Measurements from ENCODE around the gene LZTS2. TPM values are rescaled to one million over a fixed set of nuclear protein-coding genes. Genes with fewer than 3 reads are reported as not detected.
A peak's percentile ranks its signal among the peaks of the same experiment; 100 is the strongest.

The LZTS2 gene
- total and polyA plus RNA-seq, 10 of the 15 experiments (the other 5 are each of a cell fraction or from before 2014, with no cell fraction given) = 0.08 to 13.4 (median 7.2) TPM

DNA sequence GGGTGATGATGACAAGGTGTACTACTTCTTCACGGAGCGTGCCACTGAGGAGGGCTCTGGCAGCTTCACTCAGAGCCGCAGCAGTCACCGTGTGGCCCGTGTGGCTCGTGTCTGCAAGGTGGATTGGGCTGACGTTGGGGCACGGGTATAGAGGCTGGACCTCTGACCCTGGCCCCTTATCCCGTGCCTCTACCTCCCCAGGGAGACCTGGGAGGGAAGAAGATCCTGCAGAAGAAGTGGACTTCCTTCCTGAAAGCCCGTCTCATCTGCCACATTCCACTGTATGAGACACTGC, 20.8 kb upstream of the LZTS2 start:
- ChIA-PET POLR2A (no interaction called here), RAD21 (ENCODE audit: unreplicated experiment) (no interaction called here), CTCF (no interaction called here), SMC1A (ENCODE audit: uncharacterized antibody, unreplicated experiment) (no interaction called here)
- BruUV-seq (replicated peaks) = no TSS peak
- in situ Hi-C loops (cut with MboI) (no loop called here), intact Hi-C loops (cut with micrococcal nuclease; ENCODE audit: unreplicated experiment) (no loop called here)
- no peak overlapping the region for H3K4me2 ChIP-seq (ENCODE audit: control insufficient read depth, insufficient read depth)
- no peaks in the 10 kb centered on the region for H3K4me1 ChIP-seq (ENCODE audit: control insufficient read depth, insufficient read depth, low read length)
- no peak overlapping the region for H3K27ac ChIP-seq (ENCODE audit: control insufficient read depth, insufficient read depth)
- H3K9ac ChIP-seq (ENCODE audit: control insufficient read depth, insufficient read depth, low read length) = no peak overlapping the region
- no peaks in the 10 kb centered on the region for H3K27me3 ChIP-seq (replicated peaks in 1 of 2; ENCODE audit: control insufficient read depth in 2 of 2, insufficient read depth in 2 of 2, low read length in 1 of 2)
- 75% methylated on average over 10 of the region's 10 CpGs for WGBS (ENCODE audit: insufficient coverage, insufficient replicate concordance, low lambda C conversion rate, missing lambda C conversion rate)
- H2AFZ ChIP-seq (ENCODE audit: control insufficient read depth, low read depth, low read length) = no peak overlapping the region
- H3K79me2 ChIP-seq (ENCODE audit: control insufficient read depth, insufficient read depth, low read length) = no peaks in the 10 kb centered on the region
- DNase-seq (ENCODE audit: low read depth, low spot score) (no peak), FAIRE-seq (no peak), ATAC-seq (no peak)
- TF ChIP-seq SUPT20H (IDR thresholded peaks at IDR 0.05; ENCODE audit: borderline replicate concordance, control insufficient read depth, low read depth, low read length) = no peak
- TF ChIP-seq POLR2A (IDR thresholded peaks at IDR 0.05; ENCODE audit: low read depth, low read length) = peak; percentile 22; the same call in 1 of the 2 replicates
- no peak for TF ChIP-seq BHLHE40 (IDR thresholded peaks at IDR 0.05; ENCODE audit: borderline replicate concordance in 1 of 2, low read depth in 2 of 2, low read length in 1 of 2)
- no peaks in the 10 kb centered on the region for H4K20me1 ChIP-seq (ENCODE audit: control insufficient read depth, insufficient read depth)
- peaks cover 0 to 3% of the 10 kb centered on the region in 2 experiments; a peak in 2 of 4 replicates for H3K36me3 ChIP-seq (ENCODE audit: control insufficient read depth in 2 of 2, insufficient read depth in 2 of 2, low read length in 1 of 2)
- H3K4me3 ChIP-seq = no peak overlapping the region
- H3K9me3 ChIP-seq (replicated peaks; ENCODE audit: control insufficient read depth, insufficient read depth, low read length) = no peaks in the 10 kb centered on the region

- H3K36me3 ChIP-seq (ENCODE audit: control insufficient read depth in 2 of 2, insufficient read depth in 2 of 2, low read length in 1 of 2) = peaks cover 0 to 3% of the 10 kb centered on the region in 2 experiments; a peak in 2 of 4 replicates
- no peaks in the 10 kb centered on the region for H4K20me1 ChIP-seq (ENCODE audit: control insufficient read depth, insufficient read depth)
- FAIRE-seq (no peak), DNase-seq (ENCODE audit: low read depth, low spot score) (no peak), ATAC-seq (no peak)
- H3K4me1 ChIP-seq (ENCODE audit: control insufficient read depth, insufficient read depth, low read length) = no peaks in the 10 kb centered on the region
- intact Hi-C loops (cut with micrococcal nuclease; ENCODE audit: unreplicated experiment) (no loop called here), in situ Hi-C loops (cut with MboI) (no loop called here)
- ChIA-PET RAD21 (ENCODE audit: unreplicated experiment) (no interaction called here), SMC1A (ENCODE audit: uncharacterized antibody, unreplicated experiment) (no interaction called here), POLR2A (interaction anchor here (0.5 kb wide), 1 partner anchor 536 kb away, joined by 3 read pairs; no protein-coding TSS in a partner anchor), CTCF (no interaction called here)
- no peak overlapping the region for H3K4me2 ChIP-seq (ENCODE audit: control insufficient read depth, insufficient read depth)
- no peak overlapping the region for H2AFZ ChIP-seq (ENCODE audit: control insufficient read depth, low read depth, low read length)
- H3K27ac ChIP-seq (ENCODE audit: control insufficient read depth, insufficient read depth) = no peak overlapping the region
- H3K9ac ChIP-seq (ENCODE audit: control insufficient read depth, insufficient read depth, low read length) = no peak overlapping the region
- H3K4me3 ChIP-seq = no peak overlapping the region
- TF ChIP-seq NR2C1 (IDR thresholded peaks at IDR 0.05) (no peak), NR2C2 (IDR thresholded peaks at IDR 0.05; ENCODE audit: borderline replicate concordance, control insufficient read depth, insufficient read length, low read depth) (no peak), RCOR1 (conservative IDR thresholded peaks at IDR 0.05; ENCODE audit: low read depth, low read length) (no peak), MYC (IDR thresholded peaks at IDR 0.05; ENCODE audit: insufficient read depth, insufficient read length, insufficient replicate concordance, low read length, severe bottlenecking) (no peak)
- TF ChIP-seq, protein P1, sequence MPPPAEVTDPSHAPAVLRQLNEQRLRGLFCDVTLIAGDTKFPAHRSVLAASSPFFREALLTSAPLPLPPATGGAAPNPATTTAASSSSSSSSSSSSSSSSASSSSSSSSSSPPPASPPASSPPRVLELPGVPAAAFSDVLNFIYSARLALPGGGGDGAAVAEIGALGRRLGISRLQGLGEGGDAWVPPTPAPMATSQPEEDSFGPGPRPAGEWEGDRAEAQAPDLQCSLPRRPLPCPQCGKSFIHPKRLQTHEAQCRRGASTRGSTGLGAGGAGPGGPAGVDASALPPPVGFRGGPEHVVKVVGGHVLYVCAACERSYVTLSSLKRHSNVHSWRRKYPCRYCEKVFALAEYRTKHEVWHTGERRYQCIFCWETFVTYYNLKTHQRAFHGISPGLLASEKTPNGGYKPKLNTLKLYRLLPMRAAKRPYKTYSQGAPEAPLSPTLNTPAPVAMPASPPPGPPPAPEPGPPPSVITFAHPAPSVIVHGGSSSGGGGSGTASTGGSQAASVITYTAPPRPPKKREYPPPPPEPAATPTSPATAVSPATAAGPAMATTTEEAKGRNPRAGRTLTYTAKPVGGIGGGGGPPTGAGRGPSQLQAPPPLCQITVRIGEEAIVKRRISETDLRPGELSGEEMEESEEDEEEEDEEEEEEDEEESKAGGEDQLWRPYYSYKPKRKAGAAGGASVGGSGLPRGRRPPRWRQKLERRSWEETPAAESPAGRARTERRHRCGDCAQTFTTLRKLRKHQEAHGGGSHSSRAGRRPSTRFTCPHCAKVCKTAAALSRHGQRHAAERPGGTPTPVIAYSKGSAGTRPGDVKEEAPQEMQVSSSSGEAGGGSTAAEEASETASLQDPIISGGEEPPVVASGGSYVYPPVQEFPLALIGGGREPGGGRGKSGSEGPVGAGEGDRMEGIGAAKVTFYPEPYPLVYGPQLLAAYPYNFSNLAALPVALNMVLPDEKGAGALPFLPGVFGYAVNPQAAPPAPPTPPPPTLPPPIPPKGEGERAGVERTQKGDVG (CRISPR knock-in tag; IDR thresholded peaks at IDR 0.05) = no peak
- TF ChIP-seq, protein P2, sequence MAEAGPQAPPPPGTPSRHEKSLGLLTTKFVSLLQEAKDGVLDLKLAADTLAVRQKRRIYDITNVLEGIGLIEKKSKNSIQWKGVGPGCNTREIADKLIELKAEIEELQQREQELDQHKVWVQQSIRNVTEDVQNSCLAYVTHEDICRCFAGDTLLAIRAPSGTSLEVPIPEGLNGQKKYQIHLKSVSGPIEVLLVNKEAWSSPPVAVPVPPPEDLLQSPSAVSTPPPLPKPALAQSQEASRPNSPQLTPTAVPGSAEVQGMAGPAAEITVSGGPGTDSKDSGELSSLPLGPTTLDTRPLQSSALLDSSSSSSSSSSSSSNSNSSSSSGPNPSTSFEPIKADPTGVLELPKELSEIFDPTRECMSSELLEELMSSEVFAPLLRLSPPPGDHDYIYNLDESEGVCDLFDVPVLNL (IDR thresholded peaks at IDR 0.05; ENCODE audit: low read depth, low read length) = no peak
- H3K79me2 ChIP-seq (ENCODE audit: control insufficient read depth, insufficient read depth, low read length) = no peaks in the 10 kb centered on the region
- WGBS (ENCODE audit: insufficient coverage, insufficient replicate concordance, low lambda C conversion rate, missing lambda C conversion rate) = 97% methylated on average over 16 of the region's 16 CpGs
- no peaks in the 10 kb centered on the region for H3K9me3 ChIP-seq (replicated peaks; ENCODE audit: control insufficient read depth, insufficient read depth, low read length)
- H3K27me3 ChIP-seq (replicated peaks in 1 of 2; ENCODE audit: control insufficient read depth in 2 of 2, insufficient read depth in 2 of 2, low read length in 1 of 2) = no peaks in the 10 kb centered on the region
- no TSS peak for BruUV-seq (replicated peaks)
Observed at GRCh38 chr10:100979791-100980272, 19.8 kb upstream of the LZTS2 start.
